Stimulated activated CD8-positive, alpha-beta memory T cell treated with anti-CD3 and anti-CD28 coated beads, Interleukin-4, amount 100 ng/mL, for 48 hours (primary cell): ENCODE data around the gene SATB1.
"Not testable (repeated sequence)": the region's sequence is repeated elsewhere in the genome, so short reads cannot be mapped to it uniquely, and the experiment has no call there.

ENCODE experiments used
- DNase-seq: peaks from one replicate; pipeline ENCODE4 v3.0.0-alpha.2; 2020

Gene SATB1

DNA sequence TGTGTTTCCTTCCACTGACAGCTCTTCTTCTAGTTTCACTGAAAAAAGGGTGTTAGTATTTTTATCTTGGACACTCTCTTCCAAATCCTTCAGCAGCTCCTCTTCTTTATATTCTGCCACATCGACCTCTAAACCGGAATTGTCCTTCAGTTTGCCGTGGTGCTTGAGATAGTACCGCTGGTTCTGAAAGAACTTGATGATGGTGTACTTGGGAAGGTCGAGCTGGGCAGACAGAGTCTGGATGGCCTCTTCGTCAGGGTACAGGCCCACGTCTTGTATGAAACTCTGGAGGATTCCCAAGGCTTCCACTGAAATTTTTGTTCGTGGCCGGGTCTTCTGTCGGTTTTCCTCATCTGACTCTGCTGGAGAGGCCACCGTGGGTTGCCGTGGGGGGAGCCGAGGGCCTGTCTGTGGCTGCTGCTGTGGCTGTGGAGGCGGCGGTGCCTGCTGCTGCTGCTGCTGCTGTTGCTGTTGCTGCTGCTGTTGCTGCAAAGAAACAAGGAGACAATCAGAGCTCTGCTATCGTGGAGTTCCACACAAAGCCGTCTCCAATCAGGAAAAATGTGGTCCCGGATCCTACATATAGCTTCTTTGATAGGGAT lies 75.8 kb downstream of the SATB1 start:
- DNase-seq, result no peak

DNA sequence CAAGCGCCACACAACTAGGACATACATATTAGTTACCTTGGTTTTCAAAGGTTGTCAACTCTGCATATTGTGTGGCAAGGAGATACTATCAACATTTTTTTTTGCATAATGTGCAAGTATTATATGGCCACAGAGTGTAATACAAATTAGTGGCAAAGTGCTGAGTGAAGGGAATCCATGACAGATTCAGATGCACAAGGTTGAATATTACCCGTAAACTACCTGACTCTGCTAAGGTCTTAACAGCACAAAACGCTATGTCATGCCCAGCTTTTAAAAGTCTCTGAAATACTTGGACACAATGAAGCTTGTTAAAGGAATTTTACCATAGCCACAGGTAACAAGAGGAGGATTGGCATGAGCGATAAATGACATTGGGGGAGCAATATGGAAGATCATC lies 79.0 kb downstream of the SATB1 start:
- DNase-seq, result no peak

DNA sequence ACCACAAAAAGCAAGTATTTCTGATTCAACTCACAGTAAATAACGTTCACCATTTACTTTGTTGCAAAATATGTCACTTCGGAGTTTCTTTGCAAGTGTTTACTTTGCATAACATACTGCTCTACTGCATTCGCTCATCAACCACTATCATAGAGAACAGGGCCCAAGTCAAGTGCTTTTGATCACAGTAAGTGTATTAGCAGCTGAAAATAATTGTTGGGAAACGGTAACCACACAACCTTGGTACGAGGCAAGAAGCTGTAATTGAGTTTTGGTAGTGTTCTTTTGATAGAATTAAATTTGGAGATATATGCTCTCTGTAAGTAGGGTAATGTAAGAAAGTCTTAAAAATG lies 80.1 kb downstream of the SATB1 start:
- DNase-seq, result no peak

DNA sequence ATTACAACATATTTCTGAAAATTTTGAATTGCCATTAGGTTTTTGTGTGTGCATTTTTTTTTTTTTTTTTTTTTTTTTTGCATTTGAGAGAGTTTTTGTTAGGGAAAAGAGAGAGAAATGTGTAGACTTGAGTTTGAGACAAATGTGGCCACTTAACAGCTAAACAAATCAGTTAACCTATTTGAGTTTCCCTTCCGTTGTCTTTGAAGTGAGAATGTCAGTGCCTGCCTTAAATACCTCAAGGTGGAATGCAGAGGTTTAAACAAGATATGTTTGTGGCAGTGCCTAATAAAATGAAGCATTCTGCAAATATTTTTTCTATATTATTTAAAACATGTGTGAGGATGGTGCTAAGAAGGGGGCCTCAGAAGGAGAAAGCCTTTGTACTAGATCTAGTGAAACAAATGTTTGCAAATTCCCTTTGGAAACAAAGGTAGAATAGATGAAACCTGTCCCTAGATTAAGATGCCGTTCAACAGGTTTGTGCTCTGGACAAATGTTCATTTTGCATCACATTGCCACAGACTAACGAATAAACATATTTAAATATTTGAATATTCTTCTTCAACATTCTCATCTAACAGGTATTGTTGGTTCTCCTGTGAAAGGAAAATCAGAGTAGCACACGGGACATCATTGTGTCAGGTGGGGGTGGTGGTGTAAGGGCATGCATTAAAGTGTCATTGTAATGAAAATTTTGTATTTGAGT lies 80.7 kb downstream of the SATB1 start:
- DNase-seq, result no peak

DNA sequence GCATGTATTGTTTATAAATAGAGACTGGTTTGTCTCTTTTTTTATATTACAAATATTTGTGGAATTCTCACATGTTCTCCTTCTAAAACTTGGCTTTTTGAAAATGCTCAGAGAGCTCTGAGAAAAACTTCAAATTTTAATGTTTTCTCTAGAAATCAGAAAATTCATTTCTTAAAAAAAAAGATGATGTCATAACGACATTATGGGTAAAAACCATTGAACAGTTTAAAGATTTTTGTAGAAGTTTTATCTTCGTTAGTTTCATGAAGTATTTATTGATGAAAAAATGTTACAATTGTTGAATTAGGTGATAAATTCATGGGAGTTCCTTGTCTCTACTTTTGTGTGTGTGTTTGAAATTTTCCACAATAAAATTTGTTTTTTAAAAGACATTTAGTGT lies 81.3 kb downstream of the SATB1 start:
- no peak for DNase-seq

DNA sequence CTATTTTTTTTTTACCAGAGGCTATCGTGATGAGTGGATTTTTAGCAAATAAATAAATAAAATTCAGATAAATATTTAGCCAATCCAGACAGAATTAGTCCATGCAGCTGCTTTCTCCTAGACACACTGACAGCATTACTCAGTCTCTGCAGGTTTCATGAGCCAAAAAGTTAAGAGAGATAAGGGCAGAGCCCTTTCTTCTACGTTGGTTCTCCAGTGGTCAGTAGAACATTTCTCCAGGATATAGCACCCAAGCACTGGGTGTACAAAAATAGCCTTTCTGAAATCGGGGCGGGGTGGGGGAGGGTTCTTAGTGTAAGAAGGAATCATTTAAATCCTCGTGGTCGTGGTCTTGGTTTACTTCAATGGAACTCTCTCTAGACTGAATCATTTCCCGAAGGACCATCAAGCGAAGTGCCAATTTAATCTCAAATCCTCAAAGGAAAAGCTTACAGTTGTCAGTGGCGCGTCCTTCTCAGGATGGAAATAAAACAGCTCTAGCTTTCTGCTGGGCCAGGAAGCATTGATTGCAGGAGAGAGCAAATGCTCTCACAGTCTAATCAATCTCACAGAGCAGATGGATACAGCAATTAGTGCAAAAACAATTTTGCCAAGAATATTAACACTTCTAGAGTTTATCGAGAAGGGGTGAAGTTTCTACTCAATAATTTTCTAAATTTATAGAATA lies 86.2 kb downstream of the SATB1 start:
- DNase-seq, result no peak

DNA sequence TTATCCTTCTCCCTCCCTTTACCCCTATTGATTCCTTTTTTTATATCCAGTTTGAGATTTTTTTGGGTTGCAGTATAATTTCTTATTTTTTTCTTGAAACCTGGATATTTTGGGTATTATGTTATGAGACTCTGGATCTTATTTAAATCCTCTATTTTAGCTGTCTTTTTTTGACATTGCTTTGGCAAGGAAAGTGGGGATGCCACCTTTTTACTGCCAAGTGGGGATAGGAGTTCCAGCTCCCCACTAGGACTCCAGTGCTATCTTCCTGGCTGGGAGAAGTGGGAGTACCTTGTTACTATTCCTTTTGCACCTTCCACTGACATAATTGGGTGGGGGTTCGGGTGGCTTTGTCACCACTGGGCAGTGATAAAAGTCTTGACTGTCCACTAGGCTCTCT lies 87.9 kb downstream of the SATB1 start:
- DNase-seq, result no peak

DNA sequence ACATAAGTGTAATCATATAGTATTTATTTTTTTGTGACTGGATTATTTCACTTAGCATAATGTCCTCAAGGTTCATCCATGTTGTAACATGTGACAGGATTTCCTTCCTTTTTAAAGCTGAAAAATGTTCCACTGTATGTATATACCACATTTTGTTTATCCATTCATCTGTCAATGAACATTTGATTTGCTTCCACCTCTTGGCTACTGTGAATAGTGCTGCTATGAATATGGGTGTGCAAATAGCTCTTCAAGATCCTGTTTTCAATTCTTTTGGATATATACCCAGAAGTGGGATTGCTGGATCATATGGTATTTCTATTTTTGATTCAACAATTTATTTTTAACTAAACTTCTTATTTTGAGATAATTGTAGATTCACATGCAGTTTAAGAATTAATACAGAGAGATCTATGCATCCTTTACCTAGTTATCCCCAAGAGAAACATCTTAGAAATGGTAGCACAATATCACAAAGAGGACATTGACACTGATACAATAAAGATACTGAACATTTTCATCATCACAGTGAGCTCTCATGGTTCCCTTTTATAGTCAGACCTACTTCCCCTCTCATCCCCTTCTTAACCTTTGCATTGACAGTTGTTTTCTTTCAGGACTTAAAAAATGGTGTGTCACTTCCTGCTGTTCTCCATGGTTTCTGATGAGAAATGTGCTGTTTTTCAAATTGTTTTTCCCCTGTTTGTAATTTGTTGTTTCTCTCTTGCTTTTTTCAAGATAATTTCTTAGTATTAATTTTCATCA lies 90.1 kb downstream of the SATB1 start:
- DNase-seq, result no peak

DNA sequence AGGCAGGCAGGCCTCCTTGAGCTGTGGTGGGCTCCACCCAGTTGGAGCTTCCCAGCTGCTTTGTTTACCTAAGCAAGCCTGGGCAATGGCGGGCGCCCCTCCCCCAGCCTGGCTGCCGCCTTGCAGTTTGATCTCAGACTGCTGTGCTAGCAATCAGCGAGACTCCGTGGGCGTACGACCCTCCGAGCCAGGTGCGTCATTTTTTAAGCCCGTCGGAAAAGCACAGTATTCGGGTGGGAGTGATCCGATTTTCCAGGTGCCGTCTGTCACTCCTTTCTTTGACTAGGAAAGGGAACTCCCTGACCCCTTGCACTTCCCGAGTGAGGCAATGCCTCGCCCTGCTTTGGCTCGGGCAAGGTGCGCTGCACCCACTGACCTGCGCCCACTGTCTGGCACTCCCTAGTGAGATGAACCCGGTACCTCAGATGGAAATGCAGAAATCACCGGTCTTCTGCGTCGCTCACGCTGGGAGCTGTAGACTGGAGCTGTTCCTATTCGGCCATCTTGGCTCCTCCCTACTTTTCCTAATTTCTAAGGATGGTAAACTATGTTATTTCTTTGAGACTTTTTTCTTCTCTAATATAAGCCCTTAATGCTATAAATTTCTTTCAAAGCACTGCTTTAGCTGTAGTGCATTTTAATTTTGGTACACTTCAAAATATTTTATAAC lies 94.2 kb downstream of the SATB1 start:
- DNase-seq, result not testable (repeated sequence)

DNA sequence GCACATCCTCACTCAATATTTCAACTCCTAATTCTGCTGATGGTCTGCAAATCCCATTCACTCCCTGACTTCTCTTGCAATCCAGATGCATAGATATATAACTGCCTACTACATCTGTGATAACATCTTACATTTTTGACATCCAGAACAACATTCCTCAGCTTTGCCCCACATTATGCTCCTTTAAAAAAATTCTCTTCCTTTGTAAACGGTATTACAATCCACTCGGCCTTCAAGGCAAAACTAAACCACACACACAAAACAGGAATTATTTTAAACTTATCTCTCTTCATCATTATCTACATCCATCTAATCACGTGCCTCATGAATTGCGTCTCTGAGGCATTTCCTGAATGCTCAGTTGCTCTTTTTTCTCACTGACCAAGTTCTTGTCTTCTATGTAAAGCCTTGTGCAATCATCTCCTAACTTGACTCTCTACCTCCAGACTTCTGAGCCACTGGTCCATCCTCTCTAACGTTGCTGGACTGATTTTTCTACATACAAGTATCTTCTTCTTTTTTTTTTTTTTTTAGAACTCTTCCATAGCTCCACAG lies 117.0 kb downstream of the SATB1 start:
- no peak for DNase-seq

DNA sequence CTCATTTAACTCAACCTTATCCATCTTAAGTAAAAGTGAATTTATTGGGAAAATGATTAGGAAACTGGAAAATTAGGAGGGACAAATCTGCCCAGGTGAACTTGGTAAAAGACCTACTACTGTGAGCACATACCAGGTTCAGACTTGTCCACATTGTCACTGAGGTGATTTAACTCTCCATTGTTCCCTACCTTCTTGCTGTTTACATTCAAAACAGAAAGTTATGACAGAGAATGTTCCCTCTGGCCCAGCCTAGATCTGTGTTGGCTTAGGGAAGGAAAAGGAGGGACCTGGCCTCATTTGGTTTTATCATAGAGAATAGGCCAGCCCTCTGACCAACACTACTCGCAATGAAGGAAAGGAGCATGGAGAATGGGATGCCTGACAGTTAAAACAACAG lies 117.6 kb downstream of the SATB1 start:
- DNase-seq, result no peak

DNA sequence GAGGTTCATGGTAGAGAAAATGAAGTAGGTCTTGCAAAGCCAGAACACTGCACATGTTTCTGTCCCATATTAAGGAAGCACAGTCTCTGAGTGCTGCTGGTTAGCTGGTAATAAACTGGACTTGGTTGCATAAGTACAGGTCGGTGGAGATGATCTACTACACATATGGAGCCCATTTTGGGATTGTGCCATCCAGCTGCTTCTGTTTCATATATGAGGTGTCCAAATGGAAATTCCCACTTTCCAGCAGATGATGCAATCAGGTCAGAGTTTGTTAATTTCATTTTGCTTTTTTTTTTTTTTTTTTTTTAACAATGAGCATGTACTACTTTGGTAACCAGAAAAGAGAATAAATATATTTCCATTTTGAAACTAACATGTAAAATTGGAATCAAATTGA lies 122.6 kb downstream of the SATB1 start:
- no peak for DNase-seq

DNA sequence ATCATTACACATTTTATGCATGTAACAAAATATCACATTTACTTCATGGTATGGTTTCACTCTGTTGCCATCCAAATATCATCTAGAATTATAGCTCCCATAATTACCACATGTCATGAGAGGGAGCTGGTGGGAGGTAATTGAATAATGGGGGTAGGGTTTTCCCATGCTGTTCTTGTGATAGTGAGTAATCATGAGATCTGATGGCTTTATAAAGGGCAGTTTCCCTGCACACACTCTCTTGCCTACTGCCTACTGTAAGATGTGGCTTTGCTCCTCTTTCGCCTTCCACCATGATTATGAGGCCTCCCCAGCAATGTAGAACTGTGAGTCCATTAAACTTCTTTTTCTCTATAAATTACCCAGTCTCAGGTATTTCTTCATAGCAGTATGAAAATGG lies 123.4 kb downstream of the SATB1 start:
- no peak for DNase-seq

DNA sequence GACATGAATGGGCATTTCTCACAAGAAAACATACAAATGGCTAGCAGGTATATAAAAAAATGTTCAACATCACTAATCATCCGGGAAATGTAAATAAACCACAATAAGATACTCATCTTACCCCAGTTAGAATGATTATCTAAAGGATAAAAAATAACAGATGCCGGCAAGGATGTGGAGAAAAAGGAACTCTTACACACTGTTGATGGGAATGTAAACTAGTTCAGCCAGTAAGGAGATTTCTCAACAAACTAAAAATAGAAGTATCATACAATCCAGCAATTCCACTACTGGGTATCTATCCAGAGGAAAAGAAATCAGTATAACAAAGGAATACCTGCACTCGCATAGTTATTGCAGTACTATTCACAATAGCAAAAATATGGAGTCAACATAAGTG lies 124.2 kb downstream of the SATB1 start:
- DNase-seq, result no peak

DNA sequence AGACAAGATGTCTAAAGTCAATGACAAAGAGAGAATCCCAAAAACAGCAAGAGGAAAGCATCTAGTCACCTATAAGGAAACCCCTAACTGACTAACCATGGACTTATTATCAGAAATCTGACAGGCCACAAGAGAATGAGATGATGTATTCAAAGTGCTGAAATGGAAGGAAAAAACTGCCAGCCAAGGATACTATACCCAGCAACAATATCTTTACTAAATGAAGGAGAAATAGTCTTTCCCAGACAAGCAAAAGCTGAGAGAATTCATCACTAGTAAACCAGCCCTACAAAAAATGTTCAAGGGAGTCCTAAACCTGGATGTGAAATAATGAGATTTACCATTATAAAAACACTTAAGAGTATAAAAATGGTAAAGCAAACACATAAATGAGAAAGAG lies 128.0 kb downstream of the SATB1 start:
- DNase-seq, result no peak
